Progenitor cell of endocrine pancreas (in vitro differentiated cells): ENCODE results near the gene AIPL1. TPM values are rescaled to one million over a fixed set of nuclear protein-coding genes. Genes with fewer than 3 reads are reported as not detected.

Source experiments
- DNase-seq: peaks from one replicate; pipeline ENCODE4 v3.0.0; 2021; ENCODE audit warnings: low spot score; ENCODE audit not compliant: unreplicated experiment
- H3K27ac Mint-ChIP-seq: 2 replicates; pipeline ENCODE4 v1.8.0; 2021; ENCODE audit warnings: mild to moderate bottlenecking, moderate library complexity, mixed read lengths
- H3K27me3 Mint-ChIP-seq: 2 replicates; pipeline ENCODE4 v1.8.0; 2021; ENCODE audit warnings: mixed read lengths
- H3K36me3 Mint-ChIP-seq: 2 replicates; pipeline ENCODE4 v1.8.0; 2022; ENCODE audit warnings: mixed read lengths; ENCODE audit not compliant: insufficient read depth
- H3K4me1 Mint-ChIP-seq: 2 replicates; pipeline ENCODE4 v1.8.0; 2021; ENCODE audit warnings: low read depth, mixed read lengths
- H3K4me3 Mint-ChIP-seq: 2 replicates; pipeline ENCODE4 v1.8.0; 2021; ENCODE audit warnings: low read depth, mild to moderate bottlenecking, moderate library complexity, mixed read lengths
- H3K9me3 Mint-ChIP-seq: 2 replicates; pipeline ENCODE4 v1.8.0; 2021; ENCODE audit warnings: low read depth, mixed read lengths
- CTCF ChIP-seq: fragments of 200-600 bp; sonication (generic); IDR thresholded peaks from one replicate; pipeline ENCODE4 v1.5.0; 2021; ENCODE audit warnings: antibody characterized with exemption, mild to moderate bottlenecking; ENCODE audit not compliant: unreplicated experiment
- total RNA-seq: library from RNA; stranded (reverse); gene quantifications from 2 replicates; pipeline ENCODE4 v1.2.1, GENCODE V29; 2021

Gene AIPL1
- total RNA-seq, 1 donor from 2014 or later: not detected

- no peak overlapping the region for H3K4me3 Mint-ChIP-seq
- H3K4me1 Mint-ChIP-seq: no peaks in the 10 kb centered on the region
- no peak overlapping the region for H3K27ac Mint-ChIP-seq
These were observed 27.0 kb upstream of the AIPL1 start for GRCh38 chr17:6461792-6462524.

GRCh38 chr17:6461246-6461645 lies 26.3 kb upstream of the AIPL1 start:
- Mint-ChIP-seq H3K36me3 (peaks cover 2% of the 10 kb centered on the region), H3K27me3 (peaks cover 5% of the 10 kb centered on the region), H3K4me3 (no peak overlapping the region)

More at GRCh38 chr17:6461792-6462524, 27.0 kb upstream of the AIPL1 start:
- Mint-ChIP-seq H3K27me3 (no peaks in the 10 kb centered on the region), H3K36me3 (peaks cover 6% of the 10 kb centered on the region), H3K9me3 (peaks cover 3% of the 10 kb centered on the region)
- DNase-seq: no peak
- TF ChIP-seq CTCF: no peak

GRCh38 chr17:6460531-6461161 lies 25.7 kb upstream of the AIPL1 start:
- no peak overlapping the region for H3K4me3 Mint-ChIP-seq
- peaks cover 2% of the 10 kb centered on the region for H3K36me3 Mint-ChIP-seq
- TF ChIP-seq CTCF: no peak
- no peaks in the 10 kb centered on the region for H3K9me3 Mint-ChIP-seq
- no peak overlapping the region for H3K27ac Mint-ChIP-seq
- peaks cover 5% of the 10 kb centered on the region for H3K27me3 Mint-ChIP-seq
- no peak for DNase-seq
- peaks cover 3% of the 10 kb centered on the region for H3K4me1 Mint-ChIP-seq

More at GRCh38 chr17:6461246-6461645, 26.3 kb upstream of the AIPL1 start:
- no peak for DNase-seq
- H3K9me3 Mint-ChIP-seq: no peaks in the 10 kb centered on the region
- no peak overlapping the region for H3K27ac Mint-ChIP-seq
- no peak for TF ChIP-seq CTCF
- H3K4me1 Mint-ChIP-seq: peaks cover 3% of the 10 kb centered on the region

GRCh38 chr17:6458460-6458950 lies 23.6 kb upstream of the AIPL1 start:
- no peak for TF ChIP-seq CTCF
- Mint-ChIP-seq H3K4me3 (no peak overlapping the region), H3K27me3 (peaks cover 15% of the 10 kb centered on the region), H3K9me3 (no peaks in the 10 kb centered on the region), H3K27ac (no peak overlapping the region), H3K4me1 (peaks cover 3% of the 10 kb centered on the region), H3K36me3 (peaks cover 2% of the 10 kb centered on the region)
- DNase-seq: no peak

- peaks cover 22% of the 10 kb centered on the region for H3K27me3 Mint-ChIP-seq
- peaks cover 3% of the 10 kb centered on the region for H3K4me1 Mint-ChIP-seq
- no peak for DNase-seq
These were observed 23.0 kb upstream of the AIPL1 start for GRCh38 chr17:6457688-6458459.

More at GRCh38 chr17:6457688-6458459, 23.0 kb upstream of the AIPL1 start:
- Mint-ChIP-seq H3K27ac (no peak overlapping the region), H3K4me3 (no peak overlapping the region), H3K9me3 (no peaks in the 10 kb centered on the region), H3K36me3 (peaks cover 2% of the 10 kb centered on the region)
- no peak for TF ChIP-seq CTCF
